GM23248 (cell line): ENCODE measurements around the gene ARAP2.

Experiments
- EZH2 ChIP-seq: fragments of 200-600 bp; sonication (generic); IDR thresholded peaks from 2 replicates; pipeline ENCODE4 v1.6.1; 2018; ENCODE audit warnings: antibody characterized with exemption, mild to moderate bottlenecking; ENCODE audit not compliant: insufficient read depth, poor library complexity, severe bottlenecking
- EZH2phosphoT487 ChIP-seq: fragments of 200-600 bp; sonication (generic); IDR thresholded peaks from 2 replicates; pipeline ENCODE4 v1.6.1; 2018; ENCODE audit warnings: antibody characterized with exemption, moderate library complexity, mild to moderate bottlenecking, low read depth; ENCODE audit not compliant: insufficient read depth

- TF ChIP-seq EZH2phosphoT487 (no peak), EZH2 (no peak)
These were observed 113.7 kb downstream of the ARAP2 start for GRCh38 chr4:36130641-36131040.
